Astrocyte (in vitro differentiated cells and primary cell): Measurements from ENCODE around the gene PREPL. TPM values are rescaled to one million over a fixed set of nuclear protein-coding genes. Genes with fewer than 3 reads are reported as not detected.
"Not testable (repeated sequence)": the region's sequence is repeated elsewhere in the genome, so short reads cannot be mapped to it uniquely, and the experiment has no call there.

Experiments
- DNase-seq: peaks from one replicate; pipeline ENCODE4 v3.0.0-alpha.2; 2010; ENCODE audit warnings: low read depth
- FAIRE-seq: peaks from 2 replicates; lab custom pipeline; 2011; peaks lifted over from hg19 to GRCh38; lab: Jason Lieb, UNC
- H2AFZ ChIP-seq: 2 replicates; pipeline ENCODE4 v1.6.0; 2012; ENCODE audit warnings: low read depth, low read length, inconsistent platforms
- H3K27ac ChIP-seq: 2 replicates; pipeline ENCODE4 v1.5.1; 2011; ENCODE audit warnings: low read depth, low read length, inconsistent platforms
- H3K27me3 ChIP-seq: 2 replicates; pipeline ENCODE4 v1.6.0; 2011; ENCODE audit warnings: low read length, inconsistent platforms; ENCODE audit not compliant: insufficient read depth
- H3K36me3 ChIP-seq: 2 replicates; pipeline ENCODE4 v1.5.1; 2011; ENCODE audit warnings: low read length, inconsistent platforms; ENCODE audit not compliant: insufficient read depth
- H3K4me1 ChIP-seq: 2 replicates; pipeline ENCODE4 v1.5.1; 2011; ENCODE audit warnings: low read length, inconsistent platforms; ENCODE audit not compliant: insufficient read depth
- H3K4me2 ChIP-seq: 2 replicates; pipeline ENCODE4 v1.6.0; 2012; ENCODE audit warnings: low read length, inconsistent platforms
- H3K4me3 ChIP-seq: 2 replicates; pipeline ENCODE4 v1.5.1; 2011; ENCODE audit warnings: low read depth, mild to moderate bottlenecking, low read length, inconsistent platforms; ENCODE audit not compliant: insufficient read depth
- H3K79me2 ChIP-seq: 2 replicates; pipeline ENCODE4 v1.6.0; 2012; ENCODE audit warnings: mild to moderate bottlenecking, low read length, inconsistent platforms; ENCODE audit not compliant: insufficient read depth
- H3K9ac ChIP-seq: 2 replicates; pipeline ENCODE4 v1.6.0; 2012; ENCODE audit warnings: mild to moderate bottlenecking, low read length, inconsistent platforms
- H3K9me3 ChIP-seq: 2 replicates; pipeline ENCODE4 v1.5.1; 2012; ENCODE audit warnings: low read depth, mild to moderate bottlenecking, low read length, inconsistent platforms; ENCODE audit not compliant: insufficient read depth
- H4K20me1 ChIP-seq: 2 replicates; pipeline ENCODE4 v1.6.0; 2012; ENCODE audit warnings: low read length, inconsistent platforms; ENCODE audit not compliant: insufficient read depth
- H3K27ac Mint-ChIP-seq: one replicate; pipeline ENCODE4 v1.8.0; 2021; ENCODE audit warnings: mild to moderate bottlenecking, mixed read lengths; ENCODE audit not compliant: unreplicated experiment
- H3K27me3 Mint-ChIP-seq: one replicate; pipeline ENCODE4 v1.8.0; 2021; ENCODE audit warnings: low read depth, mixed read lengths; ENCODE audit not compliant: unreplicated experiment
- H3K36me3 Mint-ChIP-seq: one replicate; pipeline ENCODE4 v1.8.0; 2021; ENCODE audit warnings: low read depth, mixed read lengths; ENCODE audit not compliant: unreplicated experiment
- H3K4me1 Mint-ChIP-seq: one replicate; pipeline ENCODE4 v1.8.0; 2021; ENCODE audit warnings: low read depth, mixed read lengths; ENCODE audit not compliant: unreplicated experiment
- H3K4me3 Mint-ChIP-seq: one replicate; pipeline ENCODE4 v1.8.0; 2021; ENCODE audit warnings: mild to moderate bottlenecking, moderate library complexity, mixed read lengths; ENCODE audit not compliant: unreplicated experiment
- H3K9me3 Mint-ChIP-seq: one replicate; pipeline ENCODE4 v1.8.0; 2021; ENCODE audit warnings: mild to moderate bottlenecking, mixed read lengths; ENCODE audit not compliant: unreplicated experiment
- CTCF ChIP-seq: IDR thresholded peaks from 2 replicates; pipeline ENCODE4 v1.5.1; 2011; ENCODE audit warnings: low read depth, mild to moderate bottlenecking, inconsistent platforms, low read length, moderate library complexity; ENCODE audit not compliant: insufficient read depth
- EZH2 ChIP-seq: IDR thresholded peaks from 2 replicates; pipeline ENCODE4 v1.6.1; 2012; ENCODE audit warnings: mild to moderate bottlenecking, low read length, inconsistent platforms; ENCODE audit not compliant: insufficient read depth
- total RNA-seq: library from RNA; stranded (reverse); gene quantifications from 2 replicates; pipeline ENCODE4 v1.2.1, GENCODE V29; 2021

The PREPL gene
- total RNA-seq, 1 donor from 2014 or later: 50.6 TPM

GRCh38 chr2:44388877-44389276 lies 27.6 kb upstream of the PREPL start:
- Histone ChIP-seq H3K79me2 (no peaks in the 10 kb centered on the region), H3K4me2 (no peak overlapping the region), H3K9me3 (no peaks in the 10 kb centered on the region), H3K27me3 (no peaks in the 10 kb centered on the region), H4K20me1 (no peaks in the 10 kb centered on the region), H3K4me1 (no peaks in the 10 kb centered on the region), H2AFZ (no peak overlapping the region), H3K27ac (no peak overlapping the region), H3K36me3 (no peaks in the 10 kb centered on the region), H3K9ac (no peak overlapping the region), H3K4me3 (no peak overlapping the region)
- H3K27ac Mint-ChIP-seq: no peak overlapping the region
- peaks cover 2% of the 10 kb centered on the region for H3K9me3 Mint-ChIP-seq
- peaks cover 5% of the 10 kb centered on the region for H3K36me3 Mint-ChIP-seq
- TF ChIP-seq EZH2 (no peak), CTCF (no peak)
- H3K4me1 Mint-ChIP-seq: no peaks in the 10 kb centered on the region
- no peak overlapping the region for H3K4me3 Mint-ChIP-seq
- no peaks in the 10 kb centered on the region for H3K27me3 Mint-ChIP-seq
- FAIRE-seq (no peak), DNase-seq (no peak)

GRCh38 chr2:44385226-44385625 lies 23.9 kb upstream of the PREPL start:
- not testable (repeated sequence) for H3K9me3 Mint-ChIP-seq, H3K27me3 ChIP-seq, H3K4me3 Mint-ChIP-seq, H3K4me1 Mint-ChIP-seq, H2AFZ ChIP-seq, H3K9ac ChIP-seq, H3K27ac Mint-ChIP-seq, H4K20me1 ChIP-seq, H3K27ac ChIP-seq, H3K9me3 ChIP-seq, FAIRE-seq, H3K79me2 ChIP-seq, H3K27me3 Mint-ChIP-seq, H3K36me3 ChIP-seq, H3K4me1 ChIP-seq, H3K4me2 ChIP-seq, H3K4me3 ChIP-seq, DNase-seq
- peaks cover 10% of the 10 kb centered on the region for H3K36me3 Mint-ChIP-seq

- no peak overlapping the region for H3K27ac ChIP-seq
- no peaks in the 10 kb centered on the region for H3K4me1 ChIP-seq
- Mint-ChIP-seq H3K36me3 (no peaks in the 10 kb centered on the region), H3K4me1 (peaks cover 5% of the 10 kb centered on the region), H3K27me3 (no peaks in the 10 kb centered on the region), H3K4me3 (no peak overlapping the region), H3K9me3 (no peaks in the 10 kb centered on the region), H3K27ac (no peak overlapping the region)
- H4K20me1 ChIP-seq: no peaks in the 10 kb centered on the region
- DNase-seq (no peak), FAIRE-seq (no peak)
- no peak overlapping the region for H3K4me2 ChIP-seq
- H3K27me3 ChIP-seq: no peaks in the 10 kb centered on the region
- no peak overlapping the region for H3K4me3 ChIP-seq
- H2AFZ ChIP-seq: no peak overlapping the region
- H3K36me3 ChIP-seq: no peaks in the 10 kb centered on the region
- H3K79me2 ChIP-seq: no peaks in the 10 kb centered on the region
- no peak overlapping the region for H3K9ac ChIP-seq
- H3K9me3 ChIP-seq: no peaks in the 10 kb centered on the region
- TF ChIP-seq CTCF (no peak), EZH2 (no peak)
Measured at GRCh38 chr2:44377486-44377885, 16.2 kb upstream of the PREPL start.
